BLaER1 treated with 17β-estradiol and CSF1 and Interleukin-3, amounts not matched to agents 10 nM and 100 nM (cell line): ENCODE data around the gene PKP1.

Source experiments
- H3K27ac ChIP-seq, 11 experiments: shearing (Covaris generic); formaldehyde crosslinking; 2 replicates each; pipeline ENCODE4 v1.8.1; 2022
- H3K27me3 ChIP-seq, 11 experiments: shearing (Covaris generic); formaldehyde crosslinking; 2 replicates each; pipeline ENCODE4 v1.8.1; 2022
- H3K36me3 ChIP-seq, 11 experiments: shearing (Covaris generic); formaldehyde crosslinking; 2 replicates each; pipeline ENCODE4 v1.8.1; 2022
- H3K4me1 ChIP-seq, 10 experiments: shearing (Covaris generic); formaldehyde crosslinking; 2 replicates each; pipeline ENCODE4 v1.8.1; 2022
- H3K4me2 ChIP-seq, 11 experiments: shearing (Covaris generic); formaldehyde crosslinking; 2 replicates each; pipeline ENCODE4 v1.8.1; 2022
- H3K4me3 ChIP-seq, 10 experiments: shearing (Covaris generic); formaldehyde crosslinking; 2 replicates each; pipeline ENCODE4 v1.8.1; 2022
- H3K9ac ChIP-seq, 11 experiments: shearing (Covaris generic); formaldehyde crosslinking; 2 replicates each; pipeline ENCODE4 v1.8.1; 2022
- H3K9me3 ChIP-seq, 11 experiments: shearing (Covaris generic); formaldehyde crosslinking; replicated peaks in 1 of 11; 2 replicates each; pipeline ENCODE4 v1.8.1; 2022
- H4K20me1 ChIP-seq, 11 experiments: shearing (Covaris generic); formaldehyde crosslinking; 2 replicates each; pipeline ENCODE4 v1.8.1; 2022
- Cebpa-rat ChIP-seq, 11 experiments: shearing (Covaris generic); IDR thresholded peaks; 2 replicates each; pipeline ENCODE4 v1.8.1; 2022

PKP1 gene

DNA sequence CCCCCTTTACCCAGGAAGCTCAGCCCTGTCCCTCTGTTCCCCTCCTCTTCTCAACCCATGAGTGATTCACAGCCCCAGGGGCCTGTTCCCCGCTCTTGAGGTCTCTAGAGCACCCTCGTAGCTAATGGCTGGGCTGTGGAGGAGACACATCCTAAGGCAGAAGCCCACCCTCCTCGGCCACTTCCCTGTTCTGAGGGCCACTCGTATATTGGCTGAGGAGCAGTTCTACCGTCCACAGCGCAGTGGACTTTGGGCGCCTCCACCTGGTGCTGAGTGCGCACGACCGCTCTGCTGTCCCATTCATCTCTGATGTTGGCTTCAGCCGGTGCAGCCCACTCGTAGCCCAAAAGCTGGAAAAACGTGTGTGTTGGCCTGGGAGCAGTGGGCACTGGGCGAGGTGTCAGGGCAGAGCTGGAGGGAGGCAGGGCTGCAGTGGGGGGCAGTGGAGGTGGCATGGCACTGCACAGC, 24.5 kb upstream of the PKP1 start:
- H3K9ac ChIP-seq: no peak overlapping the region
- H3K27me3 ChIP-seq: peaks cover 0 to 13% (median 7%) of the 10 kb centered on the region in 11 experiments; a peak in 11 of 22 replicates
- no peak overlapping the region for H3K27ac ChIP-seq
- no peaks in the 10 kb centered on the region for H3K9me3 ChIP-seq
- no peak overlapping the region for H3K4me2 ChIP-seq
- peaks cover 0 to 16% (median 7%) of the 10 kb centered on the region in 10 experiments; a peak in 9 of 20 replicates for H3K4me1 ChIP-seq
- TF ChIP-seq Cebpa-rat (IDR thresholded peaks at IDR 0.05): no peak
- H3K4me3 ChIP-seq: no peak overlapping the region
- H4K20me1 ChIP-seq: no peaks in the 10 kb centered on the region
- no peaks in the 10 kb centered on the region for H3K36me3 ChIP-seq

DNA sequence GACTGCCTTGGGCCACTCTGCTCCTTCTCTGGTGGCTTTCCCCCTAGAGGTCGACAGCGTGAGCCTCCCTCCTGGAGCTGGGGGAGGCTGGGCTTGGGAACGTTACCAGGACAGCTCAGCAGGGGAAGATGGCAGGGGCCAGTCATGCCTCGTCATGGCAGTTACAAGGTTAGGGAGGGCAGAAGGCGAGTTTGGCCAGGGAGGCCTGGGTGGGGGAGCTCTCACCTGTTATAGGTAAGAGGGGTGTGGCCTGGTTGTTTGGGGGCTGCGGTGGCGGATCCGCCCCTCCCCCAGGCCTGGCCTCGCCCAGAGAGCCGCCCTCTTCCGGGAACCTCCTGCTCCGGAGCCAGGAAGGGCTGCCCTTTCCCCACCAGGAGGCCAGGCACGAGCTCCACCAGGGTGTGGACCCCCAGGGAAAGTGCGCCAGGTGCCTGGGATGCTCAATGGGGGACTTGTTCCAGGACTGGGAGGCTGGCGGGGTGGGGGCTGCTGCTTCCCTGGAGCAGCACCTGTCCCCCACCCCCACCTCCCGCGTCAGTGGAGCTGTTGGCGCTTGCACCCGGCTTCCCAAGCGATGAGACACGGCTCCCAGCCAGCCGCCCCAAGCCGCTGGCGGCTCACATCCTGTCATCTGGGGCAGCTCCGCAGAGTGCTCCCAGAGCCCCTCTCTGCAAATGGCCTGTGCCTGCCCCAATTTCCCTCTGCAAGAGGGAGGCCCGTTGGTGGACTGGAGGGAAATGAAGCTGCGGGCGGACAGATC, 23.6 kb upstream of the PKP1 start:
- H3K27me3 ChIP-seq: peaks cover 0 to 13% (median 7%) of the 10 kb centered on the region in 11 experiments; a peak in 11 of 22 replicates
- H4K20me1 ChIP-seq: no peaks in the 10 kb centered on the region
- no peak overlapping the region for H3K9ac ChIP-seq
- H3K27ac ChIP-seq: no peak overlapping the region
- no peaks in the 10 kb centered on the region for H3K9me3 ChIP-seq
- no peaks in the 10 kb centered on the region for H3K36me3 ChIP-seq
- TF ChIP-seq Cebpa-rat (IDR thresholded peaks at IDR 0.05): no peak
- H3K4me1 ChIP-seq: peaks cover 0 to 13% (median 7%) of the 10 kb centered on the region in 10 experiments; a peak in 9 of 20 replicates
- H3K4me3 ChIP-seq: no peak overlapping the region
- H3K4me2 ChIP-seq: peak overlapping the region in 7 of 11 experiments; percentile 8 to 33 (median 18); a peak in 5 of 22 replicates

- Histone ChIP-seq H3K4me2 (peak overlapping the region in 2 of 11 experiments; percentile 12 to 20; a peak in 2 of 22 replicates), H3K9me3 (no peaks in the 10 kb centered on the region), H3K36me3 (no peaks in the 10 kb centered on the region), H3K27ac (no peak overlapping the region), H3K4me1 (peaks cover 0 to 8% (median 1%) of the 10 kb centered on the region in 10 experiments; a peak in 7 of 20 replicates), H4K20me1 (no peaks in the 10 kb centered on the region), H3K27me3 (peaks cover 0 to 13% (median 7%) of the 10 kb centered on the region in 11 experiments; a peak in 11 of 22 replicates), H3K4me3 (no peak overlapping the region), H3K9ac (no peak overlapping the region)
- no peak for TF ChIP-seq Cebpa-rat (IDR thresholded peaks at IDR 0.05)
These were observed 23.1 kb upstream of the PKP1 start for GRCh38 chr1:201260236-201260590.

DNA sequence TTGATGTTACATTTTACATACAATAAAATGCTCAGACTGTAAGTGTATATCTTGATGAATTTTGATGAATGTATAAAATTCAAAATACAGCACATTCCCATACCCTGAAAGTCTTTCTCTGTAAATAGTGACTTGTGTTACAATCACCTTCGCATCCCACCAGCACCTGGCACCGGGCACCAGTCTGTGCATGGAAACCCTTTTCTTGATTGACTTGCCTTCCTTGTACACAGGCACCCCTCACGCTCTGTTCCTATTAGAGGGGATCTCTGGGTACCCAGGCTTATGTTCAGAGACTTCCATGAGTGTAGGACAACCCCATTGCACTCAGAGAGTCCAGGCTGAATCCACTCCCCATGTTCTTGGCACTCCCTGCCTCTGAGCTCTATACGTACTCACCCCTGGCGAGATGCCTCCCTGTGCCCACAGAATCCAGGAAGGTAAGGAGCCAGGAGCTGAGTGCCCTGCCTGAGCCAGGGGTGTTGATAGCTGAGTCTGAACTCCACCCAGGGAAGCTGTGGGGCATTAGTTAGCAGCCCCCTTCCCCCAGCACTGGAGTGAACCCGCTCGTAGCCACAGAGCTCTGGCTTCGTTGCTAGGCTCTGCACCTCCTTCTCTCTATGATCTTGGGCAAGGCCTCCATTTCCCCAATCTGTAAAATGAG, 22.5 kb upstream of the PKP1 start:
- Histone ChIP-seq H3K9ac (no peak overlapping the region), H3K4me3 (no peak overlapping the region), H3K36me3 (no peaks in the 10 kb centered on the region), H3K27ac (no peak overlapping the region), H3K4me2 (no peak overlapping the region), H3K27me3 (peaks cover 0 to 13% (median 7%) of the 10 kb centered on the region in 11 experiments; a peak in 11 of 22 replicates), H3K9me3 (no peaks in the 10 kb centered on the region), H3K4me1 (peaks cover 0 to 9% (median 3%) of the 10 kb centered on the region in 10 experiments; a peak in 5 of 20 replicates), H4K20me1 (no peaks in the 10 kb centered on the region)
- TF ChIP-seq Cebpa-rat (IDR thresholded peaks at IDR 0.05): no peak

- TF ChIP-seq Cebpa-rat (IDR thresholded peaks at IDR 0.05): no peak
- no peaks in the 10 kb centered on the region for H3K9me3 ChIP-seq
- H3K4me1 ChIP-seq: peaks cover 6 to 16% (median 11%) of the 10 kb centered on the region in 10 experiments; a peak in 19 of 20 replicates
- no peaks in the 10 kb centered on the region for H3K36me3 ChIP-seq
- no peaks in the 10 kb centered on the region for H4K20me1 ChIP-seq
- H3K4me3 ChIP-seq: no peak overlapping the region
- H3K27ac ChIP-seq: no peak overlapping the region
- H3K9ac ChIP-seq: no peak overlapping the region
- no peak overlapping the region for H3K4me2 ChIP-seq
- peaks cover 0 to 13% (median 7%) of the 10 kb centered on the region in 11 experiments; a peak in 11 of 22 replicates for H3K27me3 ChIP-seq
These were observed 21.3 kb upstream of the PKP1 start for GRCh38 chr1:201261771-201262547.

- Histone ChIP-seq H3K4me3 (no peak overlapping the region), H3K9ac (no peak overlapping the region), H3K4me2 (no peak overlapping the region), H4K20me1 (no peaks in the 10 kb centered on the region), H3K9me3 (no peaks in the 10 kb centered on the region), H3K27me3 (peaks cover 0 to 13% (median 7%) of the 10 kb centered on the region in 11 experiments; a peak in 11 of 22 replicates), H3K4me1 (peaks cover 10 to 23% (median 14%) of the 10 kb centered on the region in 10 experiments; a peak in 19 of 20 replicates), H3K27ac (no peak overlapping the region), H3K36me3 (no peaks in the 10 kb centered on the region)
- TF ChIP-seq Cebpa-rat (IDR thresholded peaks at IDR 0.05): no peak
These were observed 20.2 kb upstream of the PKP1 start for GRCh38 chr1:201262963-201263608.

GRCh38 chr1:201264072-201264471, 19.2 kb upstream of the PKP1 start:
- Histone ChIP-seq H3K4me3 (no peak overlapping the region), H3K27me3 (peaks cover 0 to 11% (median 7%) of the 10 kb centered on the region in 11 experiments; a peak in 11 of 22 replicates), H4K20me1 (no peaks in the 10 kb centered on the region), H3K4me2 (no peak overlapping the region), H3K36me3 (no peaks in the 10 kb centered on the region), H3K9me3 (no peaks in the 10 kb centered on the region), H3K9ac (no peak overlapping the region), H3K27ac (no peak overlapping the region), H3K4me1 (peaks cover 10 to 23% (median 14%) of the 10 kb centered on the region in 10 experiments; a peak in 19 of 20 replicates)
- TF ChIP-seq Cebpa-rat (IDR thresholded peaks at IDR 0.05): no peak

DNA sequence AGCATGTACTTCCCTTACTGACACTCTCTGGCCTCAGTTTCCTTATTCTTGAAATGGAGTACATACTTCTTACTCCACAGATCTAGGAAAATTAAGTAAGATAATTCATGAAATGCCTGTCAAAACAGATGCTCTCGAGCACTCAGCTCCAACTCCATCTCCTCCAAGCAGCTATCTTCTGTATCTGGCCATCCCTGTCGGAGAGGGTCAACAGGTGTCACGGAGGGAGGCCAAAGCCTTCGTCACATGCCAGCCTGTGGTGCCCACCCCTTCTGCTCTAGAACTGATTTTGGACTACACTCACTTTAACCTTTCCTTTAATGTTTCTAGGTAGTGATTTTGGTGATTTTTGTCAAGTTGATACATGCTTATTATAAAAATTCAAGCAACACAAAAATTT, 18.8 kb upstream of the PKP1 start:
- no peaks in the 10 kb centered on the region for H4K20me1 ChIP-seq
- no peak overlapping the region for H3K4me2 ChIP-seq
- H3K9me3 ChIP-seq: no peaks in the 10 kb centered on the region
- peaks cover 10 to 23% (median 13%) of the 10 kb centered on the region in 10 experiments; a peak in 19 of 20 replicates for H3K4me1 ChIP-seq
- no peak overlapping the region for H3K27ac ChIP-seq
- peaks cover 0 to 6% (median 5%) of the 10 kb centered on the region in 11 experiments; a peak in 11 of 22 replicates for H3K27me3 ChIP-seq
- no peak overlapping the region for H3K9ac ChIP-seq
- TF ChIP-seq Cebpa-rat (IDR thresholded peaks at IDR 0.05): no peak
- no peaks in the 10 kb centered on the region for H3K36me3 ChIP-seq
- no peak overlapping the region for H3K4me3 ChIP-seq
